T-helper 22 cell (primary cell): ENCODE data around the gene ORAI1.
"Not testable (repeated sequence)": the region's sequence is repeated elsewhere in the genome, so short reads cannot be mapped to it uniquely, and the experiment has no call there.

Experiments used
- DNase-seq: peaks from one replicate; pipeline ENCODE4 v3.0.0-alpha.2; 2020; ENCODE audit warnings: low read depth

Gene ORAI1

GRCh38 chr12:121603581-121603980 is 22.7 kb upstream of the ORAI1 start:
- DNase-seq: no peak

GRCh38 chr12:121608301-121608700 is 18.0 kb upstream of the ORAI1 start:
- DNase-seq: no peak

- no peak for DNase-seq
Observed at GRCh38 chr12:121610239-121611149, 15.8 kb upstream of the ORAI1 start.

- DNase-seq: no peak
Observed at GRCh38 chr12:121611306-121611705, 15.0 kb upstream of the ORAI1 start.

GRCh38 chr12:121613462-121613861 is 12.9 kb upstream of the ORAI1 start:
- no peak for DNase-seq

GRCh38 chr12:121614872-121615467 is 11.4 kb upstream of the ORAI1 start:
- DNase-seq: no peak

GRCh38 chr12:121618659-121619233 is 7.6 kb upstream of the ORAI1 start:
- no peak for DNase-seq

- no peak for DNase-seq
Observed at GRCh38 chr12:121620333-121620891, 5.9 kb upstream of the ORAI1 start.

GRCh38 chr12:121626853-121627640 is 717 bp downstream of the ORAI1 start:
- DNase-seq: peak; percentile 85

GRCh38 chr12:121628037-121628436 is 1.7 kb downstream of the ORAI1 start:
- DNase-seq: no peak

GRCh38 chr12:121628536-121628935 is 2.2 kb downstream of the ORAI1 start:
- DNase-seq: no peak

GRCh38 chr12:121630791-121631355 is 4.5 kb downstream of the ORAI1 start:
- no peak for DNase-seq

- no peak for DNase-seq
Observed at GRCh38 chr12:121632069-121632970, 6.0 kb downstream of the ORAI1 start.

GRCh38 chr12:121633833-121634196 is 7.5 kb downstream of the ORAI1 start:
- not testable (repeated sequence) for DNase-seq

GRCh38 chr12:121634836-121635235 is 8.5 kb downstream of the ORAI1 start:
- DNase-seq: no peak

GRCh38 chr12:121637231-121637914 is 11.0 kb downstream of the ORAI1 start:
- no peak for DNase-seq

GRCh38 chr12:121638298-121639202 is 12.2 kb downstream of the ORAI1 start:
- no peak for DNase-seq

GRCh38 chr12:121641343-121641630 is 15.0 kb downstream of the ORAI1 start:
- DNase-seq: no peak

- no peak for DNase-seq
Observed at GRCh38 chr12:121648458-121649028, 22.2 kb downstream of the ORAI1 start.
